Fibroblast of skin of abdomen (primary cell): ENCODE data around the gene KRTAP9-8. TPM values are rescaled to one million over a fixed set of nuclear protein-coding genes. Genes with fewer than 3 reads are reported as not detected.
"Not testable (repeated sequence)": the region's sequence is repeated elsewhere in the genome, so short reads cannot be mapped to it uniquely, and the experiment has no call there.

Experiments
- DNase-seq: peaks from one replicate; pipeline ENCODE4 v3.0.0-alpha.2; 2013
- polyA plus RNA-seq, 2 experiments: library from polyadenylated mRNA; unstranded; fragments of 120-200 nt; gene quantifications; one replicate each; pipeline ENCODE4 v1.2.1, GENCODE V29; 2013; ENCODE audit not compliant: insufficient read length in 2 of 2

The KRTAP9-8 gene
- not detected for polyA plus RNA-seq (2013, experiment 1 of 2; ENCODE audit: insufficient read length)
- not detected for polyA plus RNA-seq (2013, experiment 2 of 2; ENCODE audit: insufficient read length)

DNA sequence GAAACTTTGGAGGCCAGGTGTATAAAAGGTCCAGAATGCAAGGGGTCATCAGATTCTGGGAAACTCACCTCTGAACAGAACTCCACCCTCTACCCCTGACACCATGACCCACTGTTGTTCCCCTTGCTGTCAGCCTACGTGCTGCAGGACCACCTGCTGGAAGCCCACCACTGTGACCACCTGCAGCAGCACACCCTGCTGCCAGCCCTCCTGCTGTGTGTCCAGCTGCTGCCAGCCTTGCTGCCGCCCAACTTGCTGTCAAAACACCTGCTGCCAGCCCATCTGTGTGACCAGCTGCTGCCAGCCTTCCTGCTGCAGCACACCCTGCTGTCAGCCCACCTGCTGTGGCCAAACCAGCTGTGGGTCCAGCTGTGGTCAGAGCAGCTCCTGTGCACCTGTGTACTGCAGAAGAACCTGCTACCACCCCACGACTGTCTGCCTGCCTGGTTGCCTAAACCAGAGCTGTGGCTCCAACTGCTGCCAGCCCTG is at the start of gene KRTAP9-8:
Gene KRTAP9-8 (plus strand): TSS at position 51 of the 489 bp plus-strand sequence. CDS start 53 bp downstream, at position 104.
- not testable (repeated sequence) for DNase-seq

DNA sequence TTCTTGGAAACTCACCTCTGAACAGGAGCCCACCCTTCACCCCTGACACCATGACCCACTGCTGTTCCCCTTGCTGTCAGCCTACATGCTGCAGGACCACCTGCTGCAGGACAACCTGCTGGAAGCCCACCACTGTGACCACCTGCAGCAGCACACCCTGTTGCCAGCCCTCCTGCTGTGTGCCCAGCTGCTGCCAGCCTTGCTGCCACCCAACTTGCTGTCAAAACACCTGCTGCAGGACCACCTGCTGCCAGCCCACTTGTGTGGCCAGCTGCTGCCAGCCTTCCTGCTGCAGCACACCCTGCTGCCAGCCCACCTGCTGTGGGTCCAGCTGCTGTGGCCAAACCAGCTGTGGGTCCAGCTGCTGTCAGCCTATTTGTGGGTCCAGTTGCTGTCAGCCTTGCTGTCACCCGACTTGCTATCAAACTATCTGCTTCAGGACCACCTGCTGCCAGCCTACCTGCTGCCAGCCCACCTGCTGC is 47.9 kb upstream of the KRTAP9-8 start, which contains the start of gene KRTAP9-1:
Gene KRTAP9-1 (plus strand): TSS at position 51 of the 482 bp plus-strand sequence. CDS start 0 bp downstream, at position 51.
- not testable (repeated sequence) for DNase-seq

DNA sequence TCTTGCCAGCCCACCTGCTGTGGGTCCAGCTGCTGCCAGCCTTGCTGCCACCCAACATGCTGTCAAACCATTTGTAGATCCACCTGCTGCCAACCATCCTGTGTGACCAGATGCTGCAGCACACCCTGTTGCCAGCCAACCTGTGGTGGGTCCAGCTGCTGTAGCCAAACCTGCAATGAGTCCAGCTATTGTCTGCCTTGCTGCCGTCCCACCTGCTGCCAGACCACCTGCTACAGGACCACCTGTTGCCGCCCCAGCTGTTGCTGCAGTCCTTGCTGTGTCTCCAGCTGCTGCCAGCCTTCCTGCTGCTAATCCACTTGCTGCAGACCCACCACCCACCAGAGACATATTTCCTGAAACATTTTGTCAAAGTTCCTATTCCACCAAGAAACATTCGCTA is 47.5 kb upstream of the KRTAP9-8 start:
- no peak for DNase-seq

DNA sequence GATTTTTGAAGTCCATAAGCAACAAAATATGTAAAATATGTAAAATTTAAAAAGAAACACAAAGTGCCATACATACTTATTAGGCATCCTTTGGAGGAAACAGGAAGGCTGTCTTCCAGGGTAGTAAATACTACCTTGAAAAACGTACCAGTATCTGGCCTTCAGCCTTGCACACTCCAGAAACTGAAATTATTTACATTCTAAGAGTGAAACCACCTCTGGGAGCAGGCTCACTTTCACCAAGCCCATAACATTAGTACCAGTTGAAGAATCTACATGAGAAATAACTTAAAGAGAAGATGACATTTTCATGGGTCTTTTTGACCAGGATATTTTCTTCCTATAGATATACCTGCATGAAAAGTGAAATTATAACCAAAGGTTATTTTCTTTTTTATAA is 41.7 kb upstream of the KRTAP9-8 start:
- no peak for DNase-seq

DNA sequence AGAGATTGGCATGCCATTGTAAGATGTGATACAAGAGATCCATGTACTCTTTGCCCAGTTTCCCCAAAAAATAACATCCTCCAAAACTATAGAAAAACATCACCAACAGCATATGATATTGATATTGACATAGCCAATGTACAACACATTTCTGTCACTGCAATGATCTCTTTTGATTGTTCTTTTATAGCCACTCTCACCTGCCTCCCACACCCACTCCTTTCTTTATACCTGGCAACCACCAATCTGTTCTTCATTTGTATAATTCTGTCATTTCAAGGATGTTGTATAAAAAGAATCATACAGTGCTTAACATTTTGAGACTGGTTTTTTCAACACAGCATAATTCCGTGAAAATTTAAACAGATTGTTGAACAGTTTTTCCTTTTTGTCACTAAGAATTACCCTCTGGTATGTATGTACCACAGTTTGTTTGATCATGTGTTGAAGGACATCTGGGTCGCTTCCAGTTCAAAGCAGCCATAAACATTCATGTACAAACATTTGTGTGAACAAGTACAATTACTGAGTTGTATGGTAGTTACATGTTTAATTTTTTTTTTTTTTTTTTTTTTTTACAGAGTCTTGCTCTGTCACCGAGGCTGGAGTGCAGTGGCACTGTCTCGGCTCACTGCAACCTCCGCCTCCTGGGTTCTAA is 38.2 kb upstream of the KRTAP9-8 start:
- DNase-seq, result no peak

DNA sequence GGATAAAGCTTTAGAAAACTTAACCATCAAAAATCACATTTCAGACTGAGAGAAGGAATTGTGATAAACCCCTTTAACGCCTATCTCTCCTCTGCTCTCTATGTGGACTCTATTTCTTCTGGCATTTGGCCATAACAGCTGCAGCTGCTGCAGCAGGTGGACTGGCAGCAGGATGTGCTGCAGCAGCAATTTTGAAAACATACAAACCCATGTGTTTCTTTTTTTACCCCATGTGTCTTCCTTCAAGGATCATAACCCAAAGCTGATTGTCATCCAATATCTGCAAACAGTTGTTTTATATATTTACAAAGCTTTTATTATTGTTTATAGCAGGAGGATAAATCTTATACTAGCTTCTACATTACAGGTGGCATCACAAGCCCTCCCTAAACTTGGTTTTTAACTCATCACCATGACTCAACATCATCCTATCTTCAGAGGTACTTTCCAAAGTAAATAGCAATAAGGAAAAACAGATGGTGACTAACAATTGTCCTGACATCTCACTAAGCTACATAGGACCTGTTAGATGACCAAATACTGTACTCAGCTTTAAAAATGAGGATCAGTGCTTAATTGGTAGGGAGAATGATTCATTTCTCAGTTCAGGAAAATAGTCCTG is 25.8 kb upstream of the KRTAP9-8 start:
- peak; percentile 23 for DNase-seq

DNA sequence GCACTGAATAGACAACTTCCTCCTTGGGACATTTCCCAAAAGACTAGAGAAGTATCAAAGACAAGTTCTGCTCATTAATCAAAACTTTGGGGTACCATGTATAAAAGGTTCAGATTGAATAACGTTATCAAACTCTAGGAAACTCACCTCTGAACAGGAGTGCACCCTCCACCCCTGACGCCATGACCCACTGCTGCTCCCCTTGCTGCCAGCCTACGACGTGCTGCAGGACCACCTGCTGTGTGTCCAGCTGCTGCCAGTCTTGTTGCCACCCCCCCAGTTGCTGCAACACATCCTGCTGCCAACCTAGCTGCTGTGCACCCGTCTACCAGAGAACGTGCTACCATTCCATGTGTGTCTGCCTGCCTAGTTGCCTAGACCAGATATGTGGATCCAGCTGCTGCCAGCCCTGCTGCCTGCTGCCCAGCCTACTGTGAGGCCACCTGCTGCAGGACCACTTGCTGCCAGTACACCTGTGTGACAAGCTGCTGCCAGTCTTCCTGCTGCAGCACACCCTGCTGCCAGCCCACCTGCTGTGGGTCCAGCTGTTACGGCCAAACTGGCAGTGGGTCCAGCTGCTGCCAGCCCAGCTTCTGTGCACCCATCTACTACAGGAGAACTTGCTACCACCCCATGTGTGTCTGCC is 25.2 kb upstream of the KRTAP9-8 start:
- no peak for DNase-seq

GRCh38 chr17:41215681-41216080 is 22.1 kb upstream of the KRTAP9-8 start:
- DNase-seq, result no peak

DNA sequence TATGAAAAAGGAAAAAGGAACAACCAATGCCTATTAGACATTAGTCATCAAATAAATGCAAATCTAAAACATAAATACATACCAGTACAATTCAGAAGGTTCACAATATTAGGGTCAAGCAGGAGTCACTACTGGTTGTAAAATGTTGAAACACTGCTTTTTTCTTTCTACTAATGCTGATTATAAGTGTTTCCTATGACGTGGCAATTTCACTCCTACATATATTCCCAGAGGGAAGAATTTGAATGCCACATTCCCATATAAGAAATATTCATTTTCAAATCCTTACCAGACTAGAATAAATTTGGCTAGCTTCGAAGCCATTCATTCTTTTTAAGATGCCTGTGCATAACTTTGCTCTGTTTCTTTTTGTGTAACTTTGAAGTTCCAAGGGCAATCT is 14.0 kb upstream of the KRTAP9-8 start:
- peak; percentile 5 for DNase-seq

DNA sequence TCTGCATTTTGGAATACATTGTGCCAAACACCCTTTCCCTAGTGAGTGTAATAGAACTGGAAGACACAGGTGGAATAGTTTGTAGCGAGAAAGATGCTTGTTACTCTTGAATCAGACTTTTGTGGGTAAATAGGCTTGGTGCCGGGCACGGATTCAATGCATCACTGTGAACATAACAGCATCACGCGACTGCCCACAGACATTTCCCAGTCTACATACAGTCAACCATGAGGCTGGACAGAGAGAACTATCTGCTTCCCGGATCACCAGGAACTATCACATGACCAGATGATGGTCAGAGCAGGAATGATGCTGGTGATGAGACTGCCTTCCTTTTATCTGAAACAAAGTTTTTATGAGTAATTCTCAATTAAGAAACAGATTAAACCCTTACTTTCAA is 11.7 kb upstream of the KRTAP9-8 start:
- no peak for DNase-seq

GRCh38 chr17:41226598-41227095 is 11.2 kb upstream of the KRTAP9-8 start, which contains the start of gene KRTAP9-2:
KRTAP9-2 (plus strand) TSS chr17:41226648; CDS start chr17:41226655, 7 bp downstream.
- DNase-seq, result not testable (repeated sequence)

- DNase-seq, result no peak
Measured at GRCh38 chr17:41230094-41230493, 7.7 kb upstream of the KRTAP9-8 start.

GRCh38 chr17:41231731-41232130 is 6.1 kb upstream of the KRTAP9-8 start:
- no peak for DNase-seq

GRCh38 chr17:41232399-41233105 is 5.2 kb upstream of the KRTAP9-8 start, which contains the start of gene KRTAP9-3:
KRTAP9-3 (plus strand) TSS chr17:41232449; CDS start chr17:41232502, 53 bp downstream.
- DNase-seq, result not testable (repeated sequence)

DNA sequence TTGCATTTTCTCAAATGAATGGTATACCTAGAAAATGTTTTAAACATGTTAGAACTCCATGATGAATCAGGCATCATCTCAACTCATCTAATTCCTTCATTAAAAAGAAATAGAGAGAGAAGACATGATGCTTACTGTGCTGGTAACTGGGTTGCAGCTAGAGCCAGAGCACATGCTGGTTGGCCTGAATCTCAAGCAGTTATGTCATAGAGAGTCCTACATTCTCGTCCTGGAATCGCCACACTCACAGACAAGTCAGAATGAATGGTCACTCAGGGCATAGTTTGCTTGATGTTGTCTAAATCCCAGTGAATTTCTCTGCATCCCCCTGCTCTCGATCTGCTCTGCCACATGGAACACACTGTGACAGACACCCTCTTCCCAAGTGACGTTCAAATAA is 683 bp upstream of the KRTAP9-8 start:
- not testable (repeated sequence) for DNase-seq

DNA sequence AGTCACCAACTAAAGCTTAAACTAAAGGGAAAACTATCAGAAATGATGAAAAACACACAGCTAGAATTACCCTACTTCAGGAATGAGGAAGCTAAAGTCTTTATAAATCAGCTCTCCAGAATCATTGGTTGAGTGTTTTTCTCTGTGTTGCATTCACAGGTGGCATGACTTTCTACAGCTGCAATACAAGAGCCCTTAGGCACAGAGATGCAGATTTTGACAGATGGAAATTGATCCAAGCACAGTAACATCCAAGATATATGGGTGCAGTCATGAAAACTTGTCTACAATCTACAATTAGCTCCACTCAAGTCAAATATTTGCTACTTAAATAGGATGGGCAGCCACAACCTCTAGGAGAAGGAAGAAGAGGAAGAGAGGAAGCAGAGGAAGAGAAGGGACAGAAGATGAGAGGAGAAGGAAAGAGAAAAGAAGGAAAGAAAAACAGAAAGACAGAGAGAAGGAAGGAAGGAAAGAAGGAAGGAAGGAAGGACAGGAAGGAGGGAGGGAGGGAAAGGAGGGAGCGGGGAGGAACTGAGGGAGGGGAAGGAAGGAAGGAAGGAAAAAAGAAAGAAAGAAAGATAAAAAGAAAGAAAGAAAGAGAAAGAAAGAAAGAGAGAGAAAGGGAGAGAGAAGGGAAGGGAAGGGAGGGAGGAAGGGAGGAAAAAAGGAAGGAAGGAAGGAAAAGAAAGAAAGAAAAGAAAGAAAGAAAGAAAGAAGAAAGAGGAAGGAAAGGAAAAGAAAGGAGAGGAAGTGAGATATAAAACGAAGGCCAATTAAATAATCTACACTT is 9.4 kb downstream of the KRTAP9-8 start:
- not testable (repeated sequence) for DNase-seq

GRCh38 chr17:41249637-41250240 is 11.9 kb downstream of the KRTAP9-8 start, which contains the start of gene KRTAP9-4:
KRTAP9-4 (plus strand) TSS chr17:41249687; CDS start chr17:41249721, 34 bp downstream.
- not testable (repeated sequence) for DNase-seq

GRCh38 chr17:41251261-41251660 is 13.5 kb downstream of the KRTAP9-8 start:
- DNase-seq, result no peak

- DNase-seq, result peak; percentile 21
Measured at GRCh38 chr17:41254861-41255260, 17.1 kb downstream of the KRTAP9-8 start.
